GM23338 (cell line): ENCODE measurements around the gene CBR1. TPM values are rescaled to one million over a fixed set of nuclear protein-coding genes. Genes with fewer than 3 reads are reported as not detected.

Source experiments
- ATAC-seq: fragments of 200-7000 bp; cut with Tn5 transposase; 3 replicates; pipeline ENCODE4 v1.9.1; 2020
- DNase-seq: peaks from one replicate; pipeline ENCODE4 v3.0.0-alpha.2; 2015; ENCODE audit warnings: low spot score
- H2AFZ ChIP-seq: fragments of 200-600 bp; sonication (generic); 2 replicates; pipeline ENCODE4 v1.8.0; 2016; ENCODE audit warnings: antibody characterized with exemption, mild to moderate bottlenecking, moderate library complexity
- H3F3A ChIP-seq: fragments of 200-600 bp; sonication (generic); replicated peaks from 2 replicates; pipeline ENCODE4 v1.8.0; 2017; ENCODE audit warnings: antibody characterized with exemption, mixed run types, low read depth
- H3K27ac ChIP-seq: fragments of 200-600 bp; sonication (generic); 2 replicates; pipeline ENCODE4 v1.6.1; 2016; ENCODE audit warnings: low read depth
- H3K27me3 ChIP-seq: fragments of 200-600 bp; sonication (generic); 2 replicates; pipeline ENCODE4 v1.8.0; 2016; ENCODE audit warnings: mild to moderate bottlenecking, mixed run types, moderate library complexity; ENCODE audit not compliant: insufficient read depth
- H3K36me3 ChIP-seq: fragments of 200-600 bp; sonication (generic); 2 replicates; pipeline ENCODE4 v1.8.0; 2016; ENCODE audit warnings: mild to moderate bottlenecking; ENCODE audit not compliant: insufficient read depth
- H3K4me1 ChIP-seq: fragments of 200-600 bp; sonication (generic); 2 replicates; pipeline ENCODE4 v1.8.0; 2016; ENCODE audit warnings: mild to moderate bottlenecking, moderate library complexity; ENCODE audit not compliant: insufficient read depth
- H3K4me2 ChIP-seq: fragments of 200-600 bp; sonication (generic); 2 replicates; pipeline ENCODE4 v1.7.1; 2017; ENCODE audit warnings: mixed run types
- H3K4me3 ChIP-seq: fragments of 200-600 bp; sonication (generic); 2 replicates; pipeline ENCODE4 v1.6.1; 2016; ENCODE audit warnings: mixed run types
- H3K79me2 ChIP-seq: fragments of 200-600 bp; sonication (generic); replicated peaks from 2 replicates; pipeline ENCODE4 v1.8.0; 2017; ENCODE audit warnings: mild to moderate bottlenecking; ENCODE audit not compliant: insufficient read depth
- H3K9me2 ChIP-seq: fragments of 200-600 bp; sonication (generic); 2 replicates; pipeline ENCODE4 v1.8.0; 2017; ENCODE audit not compliant: insufficient read depth
- H4K20me1 ChIP-seq: fragments of 200-600 bp; sonication (generic); replicated peaks from 2 replicates; pipeline ENCODE4 v1.8.0; 2017; ENCODE audit warnings: mild to moderate bottlenecking; ENCODE audit not compliant: insufficient read depth
- H3K27ac Mint-ChIP-seq: 2 replicates; pipeline ENCODE4 v1.8.0; 2020; ENCODE audit warnings: inconsistent platforms, mild to moderate bottlenecking, moderate library complexity, mixed read lengths
- H3K27me3 Mint-ChIP-seq: 3 replicates; pipeline ENCODE4 v1.8.0; 2022; ENCODE audit warnings: low read depth, mild to moderate bottlenecking, moderate library complexity, mixed read lengths, inconsistent platforms; ENCODE audit not compliant: insufficient read depth, poor library complexity
- H3K36me3 Mint-ChIP-seq: 3 replicates; pipeline ENCODE4 v1.8.0; 2021; ENCODE audit warnings: low read depth, mild to moderate bottlenecking, inconsistent platforms, moderate library complexity, mixed read lengths
- H3K4me1 Mint-ChIP-seq: 3 replicates; pipeline ENCODE4 v1.8.0; 2020; ENCODE audit warnings: mild to moderate bottlenecking, inconsistent platforms, mixed read lengths
- H3K4me3 Mint-ChIP-seq: 3 replicates; pipeline ENCODE4 v1.8.0; 2021; ENCODE audit warnings: moderate library complexity, mild to moderate bottlenecking, inconsistent platforms, mixed read lengths
- H3K9me3 Mint-ChIP-seq: 3 replicates; pipeline ENCODE4 v1.8.0; 2020; ENCODE audit warnings: moderate library complexity, mild to moderate bottlenecking, inconsistent platforms, mixed read lengths
- ZNF331 ChIP-seq: fragments of 250-450 bp; sonication (Bioruptor Pico); IDR thresholded peaks from 2 replicates; pipeline ENCODE4 v1.5.0; 2020; ENCODE audit warnings: low read depth, mild to moderate bottlenecking, moderate library complexity
- polyA plus RNA-seq: library from polyadenylated mRNA; unstranded; fragments of >200 nt; fragmentation: Nextera tagmentation; extraction: Ambion mirVana; gene quantifications from 2 replicates; pipeline ENCODE4 v1.2.1, GENCODE V29; 2016
- total RNA-seq: library from RNA; depleted of rRNA; stranded (reverse); fragments of >200 nt; shearing (Covaris generic); gene quantifications from 2 replicates; pipeline ENCODE4 v1.2.3, GENCODE V29; 2014
- TF ChIP-seq, protein P1 (sequence below), 2 experiments: fragments of 200-600 bp in 1 of 2; sonication (generic) in 1 of 2; conservative IDR thresholded peaks; 2 replicates each; pipeline versions ENCODE4 v1.5.1 to v1.6.1; 2016 to 2017; ENCODE audit warnings: antibody characterized with exemption in 2 of 2, low read depth in 2 of 2, mild to moderate bottlenecking in 2 of 2, moderate library complexity in 1 of 2
- TF ChIP-seq, protein P2 (sequence below): IDR thresholded peaks from 2 replicates; pipeline ENCODE4 v1.6.1; 2016; ENCODE audit warnings: antibody characterized with exemption
- TF ChIP-seq, protein P3 (sequence below): fragments of 250-450 bp; sonication (Bioruptor Pico); IDR thresholded peaks from 2 replicates; pipeline ENCODE4 v1.5.0; 2020; ENCODE audit warnings: mild to moderate bottlenecking, moderate library complexity

The CBR1 gene
- total and polyA plus RNA-seq, 2 experiments from 2014 or later, result 285 to 487 TPM

DNA sequence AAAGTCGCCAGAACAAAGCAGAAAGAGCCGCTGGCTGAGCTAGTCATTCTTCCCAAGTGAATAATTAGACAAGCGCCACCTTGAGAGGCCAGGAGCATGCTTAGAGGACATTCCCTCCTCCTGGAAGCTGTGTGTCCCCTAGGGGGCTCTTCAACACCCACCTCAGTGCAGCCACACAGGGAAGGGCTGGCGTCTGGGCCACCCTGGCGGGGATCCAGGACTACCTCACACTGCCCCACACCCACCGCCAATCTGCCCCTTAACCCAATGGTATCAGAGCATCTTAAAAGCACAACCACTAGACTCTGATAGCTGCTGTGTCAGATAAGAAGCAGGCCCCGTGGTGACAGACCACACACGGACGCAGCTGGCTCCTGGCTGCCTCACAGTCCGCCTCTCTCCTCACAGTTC lies 34.4 kb upstream of the CBR1 start:
- Mint-ChIP-seq H3K27me3 (peaks cover 9% of the 10 kb centered on the region), H3K4me3 (no peak overlapping the region), H3K27ac (peak overlapping the region; percentile 69; the same call in 1 of the 2 replicates), H3K9me3 (peaks cover 5% of the 10 kb centered on the region; the same call in 1 of the 3 replicates), H3K4me1 (peaks cover 19% of the 10 kb centered on the region), H3K36me3 (peaks cover 68% of the 10 kb centered on the region)
- DNase-seq, result peak; percentile 66
- no peak overlapping the region for H3K4me2 ChIP-seq
- TF ChIP-seq, protein P1, sequence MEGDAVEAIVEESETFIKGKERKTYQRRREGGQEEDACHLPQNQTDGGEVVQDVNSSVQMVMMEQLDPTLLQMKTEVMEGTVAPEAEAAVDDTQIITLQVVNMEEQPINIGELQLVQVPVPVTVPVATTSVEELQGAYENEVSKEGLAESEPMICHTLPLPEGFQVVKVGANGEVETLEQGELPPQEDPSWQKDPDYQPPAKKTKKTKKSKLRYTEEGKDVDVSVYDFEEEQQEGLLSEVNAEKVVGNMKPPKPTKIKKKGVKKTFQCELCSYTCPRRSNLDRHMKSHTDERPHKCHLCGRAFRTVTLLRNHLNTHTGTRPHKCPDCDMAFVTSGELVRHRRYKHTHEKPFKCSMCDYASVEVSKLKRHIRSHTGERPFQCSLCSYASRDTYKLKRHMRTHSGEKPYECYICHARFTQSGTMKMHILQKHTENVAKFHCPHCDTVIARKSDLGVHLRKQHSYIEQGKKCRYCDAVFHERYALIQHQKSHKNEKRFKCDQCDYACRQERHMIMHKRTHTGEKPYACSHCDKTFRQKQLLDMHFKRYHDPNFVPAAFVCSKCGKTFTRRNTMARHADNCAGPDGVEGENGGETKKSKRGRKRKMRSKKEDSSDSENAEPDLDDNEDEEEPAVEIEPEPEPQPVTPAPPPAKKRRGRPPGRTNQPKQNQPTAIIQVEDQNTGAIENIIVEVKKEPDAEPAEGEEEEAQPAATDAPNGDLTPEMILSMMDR (conservative IDR thresholded peaks at IDR 0.05; ENCODE audit: low read depth in 2 of 2), result peak; percentile 25 to 60; a peak in 3 of 4 replicates
- no peak for TF ChIP-seq ZNF331 (CRISPR knock-in tag)
- TF ChIP-seq, protein P2, sequence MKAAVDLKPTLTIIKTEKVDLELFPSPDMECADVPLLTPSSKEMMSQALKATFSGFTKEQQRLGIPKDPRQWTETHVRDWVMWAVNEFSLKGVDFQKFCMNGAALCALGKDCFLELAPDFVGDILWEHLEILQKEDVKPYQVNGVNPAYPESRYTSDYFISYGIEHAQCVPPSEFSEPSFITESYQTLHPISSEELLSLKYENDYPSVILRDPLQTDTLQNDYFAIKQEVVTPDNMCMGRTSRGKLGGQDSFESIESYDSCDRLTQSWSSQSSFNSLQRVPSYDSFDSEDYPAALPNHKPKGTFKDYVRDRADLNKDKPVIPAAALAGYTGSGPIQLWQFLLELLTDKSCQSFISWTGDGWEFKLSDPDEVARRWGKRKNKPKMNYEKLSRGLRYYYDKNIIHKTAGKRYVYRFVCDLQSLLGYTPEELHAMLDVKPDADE, result no peak
- TF ChIP-seq, protein P3, sequence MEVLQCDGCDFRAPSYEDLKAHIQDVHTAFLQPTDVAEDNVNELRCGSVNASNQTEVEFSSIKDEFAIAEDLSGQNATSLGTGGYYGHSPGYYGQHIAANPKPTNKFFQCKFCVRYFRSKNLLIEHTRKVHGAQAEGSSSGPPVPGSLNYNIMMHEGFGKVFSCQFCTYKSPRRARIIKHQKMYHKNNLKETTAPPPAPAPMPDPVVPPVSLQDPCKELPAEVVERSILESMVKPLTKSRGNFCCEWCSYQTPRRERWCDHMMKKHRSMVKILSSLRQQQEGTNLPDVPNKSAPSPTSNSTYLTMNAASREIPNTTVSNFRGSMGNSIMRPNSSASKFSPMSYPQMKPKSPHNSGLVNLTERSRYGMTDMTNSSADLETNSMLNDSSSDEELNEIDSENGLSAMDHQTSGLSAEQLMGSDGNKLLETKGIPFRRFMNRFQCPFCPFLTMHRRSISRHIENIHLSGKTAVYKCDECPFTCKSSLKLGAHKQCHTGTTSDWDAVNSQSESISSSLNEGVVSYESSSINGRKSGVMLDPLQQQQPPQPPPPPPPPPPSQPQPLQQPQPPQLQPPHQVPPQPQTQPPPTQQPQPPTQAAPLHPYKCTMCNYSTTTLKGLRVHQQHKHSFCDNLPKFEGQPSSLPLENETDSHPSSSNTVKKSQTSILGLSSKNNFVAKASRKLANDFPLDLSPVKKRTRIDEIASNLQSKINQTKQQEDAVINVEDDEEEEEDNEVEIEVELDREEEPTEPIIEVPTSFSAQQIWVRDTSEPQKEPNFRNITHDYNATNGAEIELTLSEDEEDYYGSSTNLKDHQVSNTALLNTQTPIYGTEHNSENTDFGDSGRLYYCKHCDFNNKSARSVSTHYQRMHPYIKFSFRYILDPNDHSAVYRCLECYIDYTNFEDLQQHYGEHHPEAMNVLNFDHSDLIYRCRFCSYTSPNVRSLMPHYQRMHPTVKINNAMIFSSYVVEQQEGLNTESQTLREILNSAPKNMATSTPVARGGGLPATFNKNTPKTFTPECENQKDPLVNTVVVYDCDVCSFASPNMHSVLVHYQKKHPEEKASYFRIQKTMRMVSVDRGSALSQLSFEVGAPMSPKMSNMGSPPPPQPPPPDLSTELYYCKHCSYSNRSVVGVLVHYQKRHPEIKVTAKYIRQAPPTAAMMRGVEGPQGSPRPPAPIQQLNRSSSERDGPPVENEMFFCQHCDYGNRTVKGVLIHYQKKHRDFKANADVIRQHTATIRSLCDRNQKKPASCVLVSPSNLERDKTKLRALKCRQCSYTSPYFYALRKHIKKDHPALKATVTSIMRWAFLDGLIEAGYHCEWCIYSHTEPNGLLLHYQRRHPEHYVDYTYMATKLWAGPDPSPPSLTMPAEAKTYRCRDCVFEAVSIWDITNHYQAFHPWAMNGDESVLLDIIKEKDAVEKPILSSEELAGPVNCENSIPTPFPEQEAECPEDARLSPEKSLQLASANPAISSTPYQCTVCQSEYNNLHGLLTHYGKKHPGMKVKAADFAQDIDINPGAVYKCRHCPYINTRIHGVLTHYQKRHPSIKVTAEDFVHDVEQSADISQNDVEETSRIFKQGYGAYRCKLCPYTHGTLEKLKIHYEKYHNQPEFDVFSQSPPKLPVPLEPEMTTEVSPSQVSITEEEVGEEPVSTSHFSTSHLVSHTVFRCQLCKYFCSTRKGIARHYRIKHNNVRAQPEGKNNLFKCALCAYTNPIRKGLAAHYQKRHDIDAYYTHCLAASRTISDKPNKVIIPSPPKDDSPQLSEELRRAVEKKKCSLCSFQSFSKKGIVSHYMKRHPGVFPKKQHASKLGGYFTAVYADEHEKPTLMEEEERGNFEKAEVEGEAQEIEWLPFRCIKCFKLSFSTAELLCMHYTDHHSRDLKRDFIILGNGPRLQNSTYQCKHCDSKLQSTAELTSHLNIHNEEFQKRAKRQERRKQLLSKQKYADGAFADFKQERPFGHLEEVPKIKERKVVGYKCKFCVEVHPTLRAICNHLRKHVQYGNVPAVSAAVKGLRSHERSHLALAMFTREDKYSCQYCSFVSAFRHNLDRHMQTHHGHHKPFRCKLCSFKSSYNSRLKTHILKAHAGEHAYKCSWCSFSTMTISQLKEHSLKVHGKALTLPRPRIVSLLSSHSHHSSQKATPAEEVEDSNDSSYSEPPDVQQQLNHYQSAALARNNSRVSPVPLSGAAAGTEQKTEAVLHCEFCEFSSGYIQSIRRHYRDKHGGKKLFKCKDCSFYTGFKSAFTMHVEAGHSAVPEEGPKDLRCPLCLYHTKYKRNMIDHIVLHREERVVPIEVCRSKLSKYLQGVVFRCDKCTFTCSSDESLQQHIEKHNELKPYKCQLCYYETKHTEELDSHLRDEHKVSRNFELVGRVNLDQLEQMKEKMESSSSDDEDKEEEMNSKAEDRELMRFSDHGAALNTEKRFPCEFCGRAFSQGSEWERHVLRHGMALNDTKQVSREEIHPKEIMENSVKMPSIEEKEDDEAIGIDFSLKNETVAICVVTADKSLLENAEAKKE, result no peak
- no peaks in the 10 kb centered on the region for H3K9me2 ChIP-seq
- peaks cover 29% of the 10 kb centered on the region for H3K36me3 ChIP-seq
- H3K4me1 ChIP-seq, result peaks cover 22% of the 10 kb centered on the region
- H3K27me3 ChIP-seq, result no peaks in the 10 kb centered on the region
- H3K79me2 ChIP-seq, result 0 out of 2 replicates have a peak, but pooled peaks cover 4% of the 10 kb centered on the region
- H3K4me3 ChIP-seq, result no peak overlapping the region
- H2AFZ ChIP-seq, result no peak overlapping the region
- peaks cover 7% of the 10 kb centered on the region; the same call in 1 of the 2 replicates for H4K20me1 ChIP-seq
- peak; percentile 86 for ATAC-seq
- H3F3A ChIP-seq, result peaks cover 38% of the 10 kb centered on the region
- H3K27ac ChIP-seq, result peak overlapping the region; percentile 87
